H1 (cell line): ENCODE data around the gene GGA1. TPM values are rescaled to one million over a fixed set of nuclear protein-coding genes. Genes with fewer than 3 reads are reported as not detected.

Experiments used
- CTCF ChIA-PET: fragments of 300-600 bp; sonication (Branson Sonifier 250); formaldehyde crosslinking; loops from one replicate; lab custom pipeline; 2021; ENCODE audit not compliant: partially characterized antibody; lab: Charles Lee
- POLR2A ChIA-PET: fragments of 300-600 bp; sonication (Branson Sonifier 250); formaldehyde crosslinking; loops from one replicate; lab custom pipeline; 2021; ENCODE audit warnings: inconsistent platforms; ENCODE audit not compliant: partially characterized antibody; lab: Charles Lee
- DNase-seq, 2 experiments: peaks; one replicate each; pipeline versions ENCODE4 v3.0.0 to v3.0.0-alpha.2; 2010 to 2022; ENCODE audit warnings: low spot score in 2 of 2, low read depth in 1 of 2, mixed read lengths in 1 of 2
- FAIRE-seq: peaks from 2 replicates; lab custom pipeline; 2011; peaks lifted over from hg19 to GRCh38; lab: Jason Lieb, UNC
- H2AFZ ChIP-seq: 2 replicates; pipeline ENCODE4 v1.8.1; 2012; ENCODE audit warnings: low read length, inconsistent platforms
- H2AK5ac ChIP-seq: 2 replicates; pipeline ENCODE4 v1.6.1; 2013; ENCODE audit warnings: low read depth, low read length
- H2BK120ac ChIP-seq: replicated peaks from 2 replicates; pipeline ENCODE3; 2013; ENCODE audit warnings: low read depth, low read length, inconsistent platforms
- H2BK12ac ChIP-seq: 2 replicates; pipeline ENCODE4 v1.6.1; 2013; ENCODE audit warnings: low read depth, low read length
- H2BK15ac ChIP-seq: 2 replicates; pipeline ENCODE4 v1.6.1; 2013; ENCODE audit warnings: low read length
- H2BK20ac ChIP-seq: 2 replicates; pipeline ENCODE4 v1.6.1; 2013; ENCODE audit warnings: low read length
- H2BK5ac ChIP-seq: 2 replicates; pipeline ENCODE4 v1.6.1; 2013; ENCODE audit warnings: low read depth, low read length
- H3K14ac ChIP-seq: 2 replicates; pipeline ENCODE4 v1.6.1; 2013; ENCODE audit warnings: inconsistent platforms; ENCODE audit not compliant: insufficient read length
- H3K18ac ChIP-seq: 2 replicates; pipeline ENCODE4 v1.6.1; 2013; ENCODE audit warnings: low read length; ENCODE audit errors: extremely low read depth
- H3K23ac ChIP-seq: 2 replicates; pipeline ENCODE4 v1.6.1; 2013; ENCODE audit warnings: inconsistent platforms; ENCODE audit not compliant: insufficient read length
- H3K23me2 ChIP-seq: 2 replicates; pipeline ENCODE4 v1.6.1; 2013; ENCODE audit warnings: low read depth, low read length
- H3K27ac ChIP-seq: 2 replicates; pipeline ENCODE4 v1.6.1; 2011; ENCODE audit warnings: low read depth, low read length, inconsistent platforms
- H3K27me3 ChIP-seq, 4 experiments: replicated peaks in 1 of 4; 1 replicate in 1 of 4; 2 replicates in 3 of 4; pipeline versions ENCODE4 v1.6.1 to v1.8.1; 2011 to 2013; ENCODE audit warnings: low read length in 3 of 4, mild to moderate bottlenecking in 3 of 4, inconsistent platforms in 2 of 4, mixed read lengths in 2 of 4, moderate library complexity in 1 of 4; ENCODE audit not compliant: control insufficient read depth in 3 of 4, insufficient read depth in 3 of 4; ENCODE audit errors: extremely low read depth in 1 of 4
- H3K36me3 ChIP-seq, 4 experiments: 2 replicates each; pipeline versions ENCODE4 v1.6.1 to v1.8.1; 2011 to 2013; ENCODE audit warnings: mild to moderate bottlenecking in 4 of 4, low read length in 3 of 4, moderate library complexity in 2 of 4, control low read depth in 1 of 4, inconsistent platforms in 1 of 4; ENCODE audit not compliant: insufficient read depth in 4 of 4, control insufficient read depth in 2 of 4
- H3K4ac ChIP-seq: replicated peaks from 2 replicates; pipeline ENCODE3; 2013; ENCODE audit warnings: low read length, low read depth, mixed read lengths, inconsistent platforms; ENCODE audit not compliant: insufficient read length
- H3K4me1 ChIP-seq, 4 experiments: replicated peaks in 1 of 4; 1 replicate in 1 of 4; 2 replicates in 3 of 4; pipeline versions ENCODE4 v1.6.1 to v1.8.1; 2011 to 2013; ENCODE audit warnings: low read length in 3 of 4, inconsistent platforms in 2 of 4, mixed read lengths in 1 of 4; ENCODE audit not compliant: insufficient read depth in 4 of 4, control insufficient read depth in 3 of 4
- H3K4me2 ChIP-seq, 2 experiments: 2 replicates each; pipeline versions ENCODE4 v1.6.1 to v1.8.1; 2011 to 2013; ENCODE audit warnings: low read depth in 2 of 2, low read length in 2 of 2, control low read depth in 1 of 2, inconsistent platforms in 1 of 2, mild to moderate bottlenecking in 1 of 2; ENCODE audit not compliant: insufficient read depth in 1 of 2
- H3K4me3 ChIP-seq, 4 experiments: fragments of 200-600, 300-600 bp in 1 of 4; sonication (generic), shearing (Covaris generic), sonication (Bioruptor Twin) in 1 of 4; 2 replicates each; pipeline versions ENCODE4 v1.5.1 to v1.8.1; 2011 to 2016; ENCODE audit warnings: low read length in 4 of 4, low read depth in 3 of 4, control low read depth in 2 of 4, inconsistent platforms in 2 of 4, mild to moderate bottlenecking in 2 of 4, mixed read lengths in 1 of 4, moderate library complexity in 1 of 4; ENCODE audit not compliant: insufficient read depth in 2 of 4; ENCODE audit errors: extremely low read depth in 1 of 4
- H3K56ac ChIP-seq: replicated peaks from 2 replicates; pipeline ENCODE3; 2013; ENCODE audit warnings: low read depth, mild to moderate bottlenecking, mixed read lengths, low read length, inconsistent platforms; ENCODE audit not compliant: insufficient read length
- H3K79me1 ChIP-seq: 2 replicates; pipeline ENCODE4 v1.6.1; 2013; ENCODE audit warnings: low read depth, low read length, control low read depth
- H3K79me2 ChIP-seq, 2 experiments: 2 replicates each; pipeline versions ENCODE4 v1.6.1 to v1.8.1; 2012 to 2013; ENCODE audit warnings: low read length in 2 of 2, mild to moderate bottlenecking in 2 of 2, inconsistent platforms in 1 of 2; ENCODE audit not compliant: insufficient read depth in 2 of 2, control insufficient read depth in 1 of 2
- H3K9ac ChIP-seq, 4 experiments: replicated peaks in 1 of 4; 1 replicate in 1 of 4; 2 replicates in 3 of 4; pipeline versions ENCODE4 v1.6.1 to v1.8.1; 2011 to 2013; ENCODE audit warnings: low read depth in 3 of 4, low read length in 3 of 4, control low read depth in 2 of 4, mild to moderate bottlenecking in 2 of 4, moderate library complexity in 2 of 4, inconsistent platforms in 1 of 4; ENCODE audit errors: extremely low read depth in 1 of 4
- H3K9me3 ChIP-seq, 2 experiments: 2 replicates each; pipeline versions ENCODE4 v1.6.1 to v1.8.1; 2012 to 2013; ENCODE audit warnings: mild to moderate bottlenecking in 2 of 2, moderate library complexity in 2 of 2, control low read depth in 1 of 2, inconsistent platforms in 1 of 2, low read depth in 1 of 2, low read length in 1 of 2, mixed read lengths in 1 of 2; ENCODE audit not compliant: insufficient read depth in 2 of 2
- H4K20me1 ChIP-seq, 2 experiments: replicated peaks in 1 of 2; 2 replicates each; pipeline versions ENCODE3 to v1.8.1; 2011 to 2013; ENCODE audit warnings: inconsistent platforms in 2 of 2, low read length in 2 of 2, mild to moderate bottlenecking in 1 of 2; ENCODE audit not compliant: insufficient read depth in 2 of 2, control insufficient read depth in 1 of 2
- H4K5ac ChIP-seq: 2 replicates; pipeline ENCODE4 v1.6.1; 2013; ENCODE audit warnings: low read length, low read depth, mixed read lengths, inconsistent platforms; ENCODE audit not compliant: insufficient read length
- H4K8ac ChIP-seq: 2 replicates; pipeline ENCODE4 v1.8.0; 2013; ENCODE audit warnings: mild to moderate bottlenecking, moderate library complexity, low read length, inconsistent platforms; ENCODE audit not compliant: insufficient read depth; ENCODE audit errors: extremely low read depth
- H4K91ac ChIP-seq: replicated peaks from 2 replicates; pipeline ENCODE3; 2013; ENCODE audit warnings: low read length, mixed read lengths, inconsistent platforms; ENCODE audit not compliant: insufficient read length
- GABPA ChIP-seq: IDR thresholded peaks from 2 replicates; pipeline ENCODE4 v1.6.1; 2011; ENCODE audit warnings: mild to moderate bottlenecking, low read length, moderate library complexity, borderline replicate concordance; ENCODE audit not compliant: insufficient read depth
- NRF1 ChIP-seq: IDR thresholded peaks from 2 replicates; pipeline ENCODE4 v1.6.1; 2011; ENCODE audit warnings: mild to moderate bottlenecking, low read depth, low read length, improper control_type of control experiment
- YY1 ChIP-seq: IDR thresholded peaks from 2 replicates; pipeline ENCODE4 v1.6.1; 2011; ENCODE audit warnings: low read depth, mild to moderate bottlenecking, low read length
- WGBS, 2 experiments: shearing (Covaris generic) in 1 of 2; methylation state at CpG; one replicate each; pipeline versions ENCODE4 v1.1.6 to v1.1.7; 2013 to 2015; ENCODE audit warnings: low lambda C conversion rate in 2 of 2, mixed read lengths in 2 of 2, inconsistent platforms in 1 of 2, low coverage in 1 of 2, missing lambda C conversion rate in 1 of 2; ENCODE audit not compliant: insufficient replicate concordance in 2 of 2, insufficient coverage in 1 of 2, insufficient read length in 1 of 2; ENCODE audit errors: extremely low coverage in 1 of 2, missing lambda C conversion rate in 1 of 2; 5-methylcytosine and 5-hydroxymethylcytosine counted together
- polyA plus RNA-seq, 7 experiments: library from polyadenylated mRNA; depleted of rRNA in 3 of 7; stranded (reverse) in 5 of 7; unstranded in 2 of 7; fragments of >200 nt in 5 of 7; fragments of 200-250 nt in 2 of 7; gene quantifications; 1 replicate in 5 of 7; 2 replicates in 1 of 7; 4 replicates in 1 of 7; pipeline versions ENCODE4 v1.2.1 to v1.2.3, GENCODE V29; 2011 to 2013; ENCODE audit warnings: missing spikeins in 2 of 7, mixed read lengths in 2 of 7
- total RNA-seq: library from RNA; stranded (reverse); fragmentation: NEBNext Ultra II Directional; extraction: Animal tissue kit (Norgen Biotek cat#: 25700); gene quantifications from 2 replicates; pipeline ENCODE4 v1.2.1, GENCODE V29; 2021
- TF ChIP-seq, protein P1 (sequence below), 3 experiments: IDR thresholded peaks; 1 replicate in 2 of 3; 2 replicates in 1 of 3; pipeline versions ENCODE4 v1.5.1 to v1.6.1; 2011; ENCODE audit warnings: low read length in 3 of 3, mild to moderate bottlenecking in 3 of 3, inconsistent platforms in 2 of 3, low read depth in 1 of 3, moderate library complexity in 1 of 3; ENCODE audit not compliant: insufficient read depth in 1 of 3; ENCODE audit errors: control extremely low read depth in 1 of 3

The GGA1 gene
- total and polyA plus RNA-seq, 2 of the 8 experiments (the other 6 are each of a cell fraction or from before 2014, with no cell fraction given), result 49.3 to 57.2 TPM

DNA sequence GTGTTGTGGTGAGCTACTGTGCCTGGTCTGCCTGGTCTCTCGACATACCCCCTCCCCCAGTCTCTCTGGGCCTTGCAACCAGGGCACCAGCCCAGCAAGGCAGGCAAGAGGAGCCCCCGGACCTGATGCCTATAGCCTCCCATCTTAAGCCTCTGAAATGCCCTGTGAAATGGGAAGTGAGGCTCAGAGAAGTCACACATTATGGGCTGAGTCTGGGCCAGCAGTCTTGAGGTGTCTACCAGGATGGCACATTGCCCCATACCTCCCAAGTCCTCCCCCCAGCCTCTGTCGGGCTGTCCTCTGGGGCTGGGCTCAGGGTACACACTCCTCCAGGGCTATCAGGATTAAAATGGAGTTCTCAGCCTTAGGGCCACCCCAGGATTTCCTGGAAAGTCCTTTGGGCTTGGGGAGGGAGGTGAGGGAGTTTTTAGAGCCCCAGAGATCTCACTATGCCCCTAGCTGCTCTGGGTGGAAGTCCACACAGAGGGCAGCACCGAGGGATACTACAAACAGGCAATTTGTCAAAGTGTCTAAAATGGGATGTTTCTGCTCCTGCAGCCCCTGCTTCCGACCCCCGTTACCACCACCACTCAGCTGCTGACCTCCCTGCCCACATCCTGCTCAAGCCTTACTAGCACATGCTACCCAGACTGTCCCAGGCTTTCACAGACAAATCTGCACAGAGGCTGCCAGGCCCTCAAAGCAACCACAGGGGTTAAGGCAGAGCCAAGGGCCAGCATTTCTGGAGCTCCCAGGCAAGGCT is 27.7 kb downstream of the GGA1 start:
- Histone ChIP-seq H2BK15ac (no peak overlapping the region), H3K79me2 (no peaks in the 10 kb centered on the region; a peak in 1 of 4 replicates), H2BK120ac (no peak overlapping the region), H3K56ac (no peak overlapping the region), H3K23ac (no peak overlapping the region), H3K4ac (no peak overlapping the region), H2BK5ac (peak overlapping the region; percentile 60; the same call in 1 of the 2 replicates), H3K27ac (no peak overlapping the region)
- POLR2A ChIA-PET, result interaction anchor here (0.8 to 2.3 kb wide), 16 partner anchors 7 to 213 kb away, joined by 3 to 7 read pairs (median 4); partner anchors contain the start of genes GGA1 and PDXP
- no peak; the same call in 1 of the 2 replicates for TF ChIP-seq GABPA
- TF ChIP-seq, protein P1, sequence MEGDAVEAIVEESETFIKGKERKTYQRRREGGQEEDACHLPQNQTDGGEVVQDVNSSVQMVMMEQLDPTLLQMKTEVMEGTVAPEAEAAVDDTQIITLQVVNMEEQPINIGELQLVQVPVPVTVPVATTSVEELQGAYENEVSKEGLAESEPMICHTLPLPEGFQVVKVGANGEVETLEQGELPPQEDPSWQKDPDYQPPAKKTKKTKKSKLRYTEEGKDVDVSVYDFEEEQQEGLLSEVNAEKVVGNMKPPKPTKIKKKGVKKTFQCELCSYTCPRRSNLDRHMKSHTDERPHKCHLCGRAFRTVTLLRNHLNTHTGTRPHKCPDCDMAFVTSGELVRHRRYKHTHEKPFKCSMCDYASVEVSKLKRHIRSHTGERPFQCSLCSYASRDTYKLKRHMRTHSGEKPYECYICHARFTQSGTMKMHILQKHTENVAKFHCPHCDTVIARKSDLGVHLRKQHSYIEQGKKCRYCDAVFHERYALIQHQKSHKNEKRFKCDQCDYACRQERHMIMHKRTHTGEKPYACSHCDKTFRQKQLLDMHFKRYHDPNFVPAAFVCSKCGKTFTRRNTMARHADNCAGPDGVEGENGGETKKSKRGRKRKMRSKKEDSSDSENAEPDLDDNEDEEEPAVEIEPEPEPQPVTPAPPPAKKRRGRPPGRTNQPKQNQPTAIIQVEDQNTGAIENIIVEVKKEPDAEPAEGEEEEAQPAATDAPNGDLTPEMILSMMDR (IDR thresholded peaks at IDR 0.05; ENCODE audit: control extremely low read depth in 1 of 3, insufficient read depth in 1 of 3, low read depth in 1 of 3, low read length in 3 of 3), result peak; percentile 36
- TF ChIP-seq YY1, result no peak
- TF ChIP-seq NRF1, result no peak
- TF ChIP-seq, all 59 proteins: peak for 1
- Histone ChIP-seq H4K8ac (no peak overlapping the region), H3K23me2 (peaks cover 8% of the 10 kb centered on the region), H3K9ac (no peak overlapping the region), H2BK12ac (0 out of 2 replicates have a peak overlapping the region, but pooled peaks have one; percentile 9), H3K4me2 (no peak overlapping the region), H3K4me1 (peaks cover 5 to 40% (median 32%) of the 10 kb centered on the region in 4 experiments), H2AK5ac (no peak overlapping the region), H3K14ac (no peak overlapping the region), H2BK20ac (no peak overlapping the region), H4K91ac (no peak overlapping the region), H3K9me3 (no peaks in the 10 kb centered on the region), H3K18ac (no peak overlapping the region), H4K5ac (no peak overlapping the region), H3K79me1 (0 out of 2 replicates have a peak, but pooled peaks cover 2% of the 10 kb centered on the region), H3K4me3 (no peak overlapping the region), H3K36me3 (no peaks in the 10 kb centered on the region; a peak in 1 of 8 replicates), H4K20me1 (peaks cover 0 to 2% of the 10 kb centered on the region in 2 experiments), H3K27me3 (no peaks in the 10 kb centered on the region), H2AFZ (no peak overlapping the region)
- CTCF ChIA-PET, result interaction anchor here (0.7 to 11.4 kb wide), 17 partner anchors 8 to 254 kb away, joined by 3 to 261 read pairs (median 4); partner anchors contain the start of genes GGA1, LGALS1, NOL12 and PDXP
- DNase-seq (no peak), FAIRE-seq (no peak)
- 71% methylated on average over 6 of the region's 6 CpGs; no CpG with 5 or more reads in 1 of the 2 experiments for WGBS, 2 experiments
